ENCODE results near the gene FLT3LG.

GRCh38 chr19:49441960-49442350 lies 32.1 kb upstream of the FLT3LG start:
- no peak for TF ChIP-seq SP1 (IDR thresholded peaks at IDR 0.05)
- no peak for TF ChIP-seq BHLHE40 (IDR thresholded peaks at IDR 0.05; ENCODE audit: borderline replicate concordance)
- no peak for TF ChIP-seq SUZ12 (IDR thresholded peaks at IDR 0.05)
- no peak for TF ChIP-seq ELF4 (IDR thresholded peaks at IDR 0.05)
- no peak for TF ChIP-seq FOXK2 (IDR thresholded peaks at IDR 0.05)
- no peak for TF ChIP-seq L3MBTL2 (conservative IDR thresholded peaks at IDR 0.05)
- TF ChIP-seq FOXA1 (IDR thresholded peaks at IDR 0.05): no peak
- no peak for TF ChIP-seq HDGF (IDR thresholded peaks at IDR 0.05; ENCODE audit: borderline replicate concordance)
- TF ChIP-seq ZNF384 (IDR thresholded peaks at IDR 0.05): no peak
- no peak for TF ChIP-seq NFRKB (IDR thresholded peaks at IDR 0.05)
- TF ChIP-seq FOXM1 (IDR thresholded peaks at IDR 0.05; ENCODE audit: borderline replicate concordance): no peak
- no peak for TF ChIP-seq TARDBP (IDR thresholded peaks at IDR 0.05)
- TF ChIP-seq ARNT (IDR thresholded peaks at IDR 0.05): no peak

Data from HEK293T (cell line).